Suppressor macrophage treated with lipopolysaccharide for 1 hour (primary cell): Measurements from ENCODE around the gene KMT2E.

ENCODE experiments used
- DNase-seq, 3 donors: peaks; one replicate each; pipeline ENCODE4 v3.0.0-alpha.2; 2020 to 2022

Gene KMT2E

GRCh38 chr7:105088456-105088855 is 74.5 kb downstream of the KMT2E start:
- no peak for DNase-seq

- DNase-seq: no peak
Measured at GRCh38 chr7:105094966-105095365, 81.0 kb downstream of the KMT2E start.

GRCh38 chr7:105096306-105096705 is 82.3 kb downstream of the KMT2E start:
- DNase-seq: no peak

GRCh38 chr7:105097619-105098018 is 83.6 kb downstream of the KMT2E start:
- DNase-seq: no peak

GRCh38 chr7:105098863-105099515 is 85.0 kb downstream of the KMT2E start:
- DNase-seq: no peak

- DNase-seq: no peak
Measured at GRCh38 chr7:105101864-105102263, 87.9 kb downstream of the KMT2E start.

GRCh38 chr7:105102557-105103352 is 88.8 kb downstream of the KMT2E start:
- DNase-seq: no peak

GRCh38 chr7:105105579-105105978 is 91.6 kb downstream of the KMT2E start:
- no peak for DNase-seq

GRCh38 chr7:105106473-105106872 is 92.5 kb downstream of the KMT2E start:
- DNase-seq: no peak

- no peak for DNase-seq
Measured at GRCh38 chr7:105107458-105107857, 93.5 kb downstream of the KMT2E start.

GRCh38 chr7:105112440-105113418 is 98.7 kb downstream of the KMT2E start:
- DNase-seq: no peak

GRCh38 chr7:105118612-105119600 is 104.9 kb downstream of the KMT2E start:
- DNase-seq: no peak

GRCh38 chr7:105122619-105123018 is 108.6 kb downstream of the KMT2E start:
- DNase-seq: no peak

GRCh38 chr7:105125745-105126144 is 111.7 kb downstream of the KMT2E start:
- no peak for DNase-seq

GRCh38 chr7:105126436-105126975 is 112.5 kb downstream of the KMT2E start:
- no peak for DNase-seq

GRCh38 chr7:105127179-105127578 is 113.2 kb downstream of the KMT2E start:
- DNase-seq: no peak

GRCh38 chr7:105130048-105130447 is 116.0 kb downstream of the KMT2E start:
- no peak for DNase-seq

- no peak for DNase-seq
Measured at GRCh38 chr7:105130580-105130979, 116.6 kb downstream of the KMT2E start.

- no peak for DNase-seq
Measured at GRCh38 chr7:105131033-105131656, 117.1 kb downstream of the KMT2E start.

- no peak for DNase-seq
Measured at GRCh38 chr7:105131890-105132289, 117.9 kb downstream of the KMT2E start.

GRCh38 chr7:105132335-105132734 is 118.3 kb downstream of the KMT2E start:
- no peak for DNase-seq
